Measurements from ENCODE around the gene MYCBP2.
"Not testable (repeated sequence)": the region's sequence is repeated elsewhere in the genome, so short reads cannot be mapped to it uniquely, and the experiment has no call there.

The MYCBP2 gene

GRCh38 chr13:77347351-77347750 is 20.5 kb upstream of the MYCBP2 start:
- not testable (repeated sequence) for H3K27ac ChIP-seq (ENCODE audit: low read length, poor library complexity, severe bottlenecking); H3K79me1 ChIP-seq (replicated peaks; ENCODE audit: low read length, poor library complexity, severe bottlenecking); H3K9ac ChIP-seq (ENCODE audit: low read length); H3K14ac ChIP-seq (ENCODE audit: low read length in 2 of 2); H3K4me2 ChIP-seq (ENCODE audit: low read length, poor library complexity, severe bottlenecking); H2AFZ ChIP-seq (ENCODE audit: low read depth, low read length); H3K4ac ChIP-seq (ENCODE audit: low read depth in 1 of 2, low read length in 2 of 2); H3K4me1 ChIP-seq (ENCODE audit: control insufficient read depth, insufficient read depth, low read depth, low read length); H2BK12ac ChIP-seq (ENCODE audit: low read length in 2 of 2); H3K27me3 ChIP-seq (ENCODE audit: control insufficient read depth in 1 of 2, insufficient read depth in 1 of 2, low read length in 2 of 2); H3K23ac ChIP-seq (ENCODE audit: low read length in 2 of 2); H2AK5ac ChIP-seq (ENCODE audit: low read length, severe bottlenecking); H3K18ac ChIP-seq (ENCODE audit: low read depth in 1 of 2, low read length in 2 of 2); H3K36me3 ChIP-seq (ENCODE audit: control insufficient read depth in 1 of 2, insufficient read depth in 2 of 2, low read depth in 1 of 2, low read length in 2 of 2); H2BK15ac ChIP-seq (ENCODE audit: low read depth, poor library complexity, severe bottlenecking); H4K91ac ChIP-seq (ENCODE audit: low read length); H2BK120ac ChIP-seq (ENCODE audit: low read depth, low read length); H2BK5ac ChIP-seq (ENCODE audit: low read depth, low read length, poor library complexity, severe bottlenecking); H3K4me3 ChIP-seq (ENCODE audit: insufficient read depth in 1 of 2, low read depth in 1 of 2, low read length in 2 of 2); DNase-seq; H3K9me3 ChIP-seq (ENCODE audit: control insufficient read depth, low read length); H4K8ac ChIP-seq (ENCODE audit: low read length)
- 91% methylated on average over 3 of the region's 3 CpGs for WGBS

- no peak overlapping the region for H2BK5ac ChIP-seq (ENCODE audit: low read depth, low read length, poor library complexity, severe bottlenecking)
- WGBS, result 92% methylated on average over 1 of the region's 2 CpGs
These were observed 18.4 kb upstream of the MYCBP2 start for GRCh38 chr13:77345150-77345780.

GRCh38 chr13:77343841-77344240 is 16.9 kb upstream of the MYCBP2 start:
- Histone ChIP-seq H3K27ac (ENCODE audit: low read length, poor library complexity, severe bottlenecking) (no peak overlapping the region), H3K4me2 (ENCODE audit: low read length, poor library complexity, severe bottlenecking) (no peak overlapping the region), H2BK15ac (ENCODE audit: low read depth, poor library complexity, severe bottlenecking) (no peak overlapping the region), H3K18ac (ENCODE audit: low read depth in 1 of 2, low read length in 2 of 2) (no peak overlapping the region), H2BK120ac (ENCODE audit: low read depth, low read length) (no peak overlapping the region), H3K9me3 (ENCODE audit: control insufficient read depth, low read length) (peaks cover 7% of the 10 kb centered on the region), H4K8ac (ENCODE audit: low read length) (no peak overlapping the region), H3K23ac (ENCODE audit: low read length in 2 of 2) (no peak overlapping the region), H3K79me1 (replicated peaks; ENCODE audit: low read length, poor library complexity, severe bottlenecking) (no peaks in the 10 kb centered on the region), H3K4ac (ENCODE audit: low read depth in 1 of 2, low read length in 2 of 2) (no peak overlapping the region), H4K91ac (ENCODE audit: low read length) (no peak overlapping the region), H2BK12ac (ENCODE audit: low read length in 2 of 2) (no peak overlapping the region), H3K14ac (ENCODE audit: low read length in 2 of 2) (no peak overlapping the region), H3K27me3 (ENCODE audit: control insufficient read depth in 1 of 2, insufficient read depth in 1 of 2, low read length in 2 of 2) (no peaks in the 10 kb centered on the region), H3K4me3 (ENCODE audit: insufficient read depth in 1 of 2, low read depth in 1 of 2, low read length in 2 of 2) (no peak overlapping the region), H3K9ac (ENCODE audit: low read length) (no peak overlapping the region), H2AFZ (ENCODE audit: low read depth, low read length) (no peak overlapping the region), H2AK5ac (ENCODE audit: low read length, severe bottlenecking) (no peak overlapping the region), H3K36me3 (ENCODE audit: control insufficient read depth in 1 of 2, insufficient read depth in 2 of 2, low read depth in 1 of 2, low read length in 2 of 2) (no peaks in the 10 kb centered on the region), H2BK5ac (ENCODE audit: low read depth, low read length, poor library complexity, severe bottlenecking) (no peak overlapping the region), H3K4me1 (ENCODE audit: control insufficient read depth, insufficient read depth, low read depth, low read length) (no peaks in the 10 kb centered on the region)
- WGBS, result no CpG with 5 or more reads among the region's 4 CpGs
- DNase-seq, result no peak

More at GRCh38 chr13:77345150-77345780, 18.4 kb upstream of the MYCBP2 start:
- Histone ChIP-seq H3K36me3 (ENCODE audit: control insufficient read depth in 1 of 2, insufficient read depth in 2 of 2, low read depth in 1 of 2, low read length in 2 of 2) (no peaks in the 10 kb centered on the region), H4K8ac (ENCODE audit: low read length) (no peak overlapping the region), H3K4me3 (ENCODE audit: insufficient read depth in 1 of 2, low read depth in 1 of 2, low read length in 2 of 2) (no peak overlapping the region), H3K27me3 (ENCODE audit: control insufficient read depth in 1 of 2, insufficient read depth in 1 of 2, low read length in 2 of 2) (no peaks in the 10 kb centered on the region), H3K23ac (ENCODE audit: low read length in 2 of 2) (no peak overlapping the region), H2BK15ac (ENCODE audit: low read depth, poor library complexity, severe bottlenecking) (no peak overlapping the region), H2AFZ (ENCODE audit: low read depth, low read length) (no peak overlapping the region), H2AK5ac (ENCODE audit: low read length, severe bottlenecking) (no peak overlapping the region), H3K79me1 (replicated peaks; ENCODE audit: low read length, poor library complexity, severe bottlenecking) (no peaks in the 10 kb centered on the region), H3K4me1 (ENCODE audit: control insufficient read depth, insufficient read depth, low read depth, low read length) (no peaks in the 10 kb centered on the region), H3K9me3 (ENCODE audit: control insufficient read depth, low read length) (peaks cover 5% of the 10 kb centered on the region), H3K27ac (ENCODE audit: low read length, poor library complexity, severe bottlenecking) (no peak overlapping the region), H3K18ac (ENCODE audit: low read depth in 1 of 2, low read length in 2 of 2) (no peak overlapping the region), H2BK12ac (ENCODE audit: low read length in 2 of 2) (no peak overlapping the region), H3K4me2 (ENCODE audit: low read length, poor library complexity, severe bottlenecking) (no peak overlapping the region), H4K91ac (ENCODE audit: low read length) (no peak overlapping the region), H2BK120ac (ENCODE audit: low read depth, low read length) (no peak overlapping the region), H3K4ac (ENCODE audit: low read depth in 1 of 2, low read length in 2 of 2) (no peak overlapping the region), H3K9ac (ENCODE audit: low read length) (no peak overlapping the region), H3K14ac (ENCODE audit: low read length in 2 of 2) (no peak overlapping the region)
- DNase-seq, result no peak

GRCh38 chr13:77339408-77339807 is 12.5 kb upstream of the MYCBP2 start:
- 57% methylated on average over 1 of the region's 2 CpGs for WGBS
- H3K79me1 ChIP-seq (replicated peaks; ENCODE audit: low read length, poor library complexity, severe bottlenecking), result no peaks in the 10 kb centered on the region

More at GRCh38 chr13:77339408-77339807, 12.5 kb upstream of the MYCBP2 start:
- no peak overlapping the region for H2BK15ac ChIP-seq (ENCODE audit: low read depth, poor library complexity, severe bottlenecking)
- peaks cover 7% of the 10 kb centered on the region for H3K9me3 ChIP-seq (ENCODE audit: control insufficient read depth, low read length)
- no peak overlapping the region for H4K8ac ChIP-seq (ENCODE audit: low read length)
- H3K27ac ChIP-seq (ENCODE audit: low read length, poor library complexity, severe bottlenecking), result no peak overlapping the region
- H2BK5ac ChIP-seq (ENCODE audit: low read depth, low read length, poor library complexity, severe bottlenecking), result no peak overlapping the region
- H3K14ac ChIP-seq (ENCODE audit: low read length in 2 of 2), result no peak overlapping the region
- no peak overlapping the region for H2AK5ac ChIP-seq (ENCODE audit: low read length, severe bottlenecking)
- no peak overlapping the region for H2AFZ ChIP-seq (ENCODE audit: low read depth, low read length)
- H2BK120ac ChIP-seq (ENCODE audit: low read depth, low read length), result no peak overlapping the region
- no peak overlapping the region for H3K4me2 ChIP-seq (ENCODE audit: low read length, poor library complexity, severe bottlenecking)
- no peak overlapping the region for H3K23ac ChIP-seq (ENCODE audit: low read length in 2 of 2)
- no peak overlapping the region for H4K91ac ChIP-seq (ENCODE audit: low read length)
- DNase-seq, result no peak
- H3K18ac ChIP-seq (ENCODE audit: low read depth in 1 of 2, low read length in 2 of 2), result no peak overlapping the region
- no peak overlapping the region for H3K4me3 ChIP-seq (ENCODE audit: insufficient read depth in 1 of 2, low read depth in 1 of 2, low read length in 2 of 2)
- H3K9ac ChIP-seq (ENCODE audit: low read length), result no peak overlapping the region
- H3K27me3 ChIP-seq (ENCODE audit: control insufficient read depth in 1 of 2, insufficient read depth in 1 of 2, low read length in 2 of 2), result peaks cover 0 to 22% of the 10 kb centered on the region in 2 experiments
- no peak overlapping the region for H3K4ac ChIP-seq (ENCODE audit: low read depth in 1 of 2, low read length in 2 of 2)
- H2BK12ac ChIP-seq (ENCODE audit: low read length in 2 of 2), result no peak overlapping the region
- H3K4me1 ChIP-seq (ENCODE audit: control insufficient read depth, insufficient read depth, low read depth, low read length), result no peaks in the 10 kb centered on the region
- H3K36me3 ChIP-seq (ENCODE audit: control insufficient read depth in 1 of 2, insufficient read depth in 2 of 2, low read depth in 1 of 2, low read length in 2 of 2), result no peaks in the 10 kb centered on the region
